ENCODE results near the gene PSTPIP2.
"Not testable (repeated sequence)": the region's sequence is repeated elsewhere in the genome, so short reads cannot be mapped to it uniquely, and the experiment has no call there.

Gene PSTPIP2

GRCh38 chr18:46068763-46069162, 3.3 kb downstream of the PSTPIP2 start:
- no peak for DNase-seq

- DNase-seq = no peak
These were observed 4.5 kb downstream of the PSTPIP2 start for GRCh38 chr18:46067438-46068007.

- DNase-seq = no peak
These were observed 9.3 kb downstream of the PSTPIP2 start for GRCh38 chr18:46062781-46063180.

- DNase-seq = no peak
These were observed 10.3 kb downstream of the PSTPIP2 start for GRCh38 chr18:46061796-46062195.

- no peak for DNase-seq
These were observed 10.7 kb downstream of the PSTPIP2 start for GRCh38 chr18:46061387-46061786.

- DNase-seq = no peak
These were observed 11.7 kb downstream of the PSTPIP2 start for GRCh38 chr18:46060359-46060841.

GRCh38 chr18:46055838-46056230, 16.2 kb downstream of the PSTPIP2 start:
- DNase-seq = no peak

GRCh38 chr18:46054956-46055837, 16.9 kb downstream of the PSTPIP2 start:
- no peak for DNase-seq

GRCh38 chr18:46053368-46054095, 18.5 kb downstream of the PSTPIP2 start:
- DNase-seq = no peak

- no peak for DNase-seq
These were observed 20.2 kb downstream of the PSTPIP2 start for GRCh38 chr18:46051731-46052461.

GRCh38 chr18:46050268-46050667, 21.8 kb downstream of the PSTPIP2 start:
- DNase-seq = no peak

GRCh38 chr18:46048641-46049040, 23.4 kb downstream of the PSTPIP2 start:
- DNase-seq = no peak

GRCh38 chr18:46047369-46047768, 24.7 kb downstream of the PSTPIP2 start:
- not testable (repeated sequence) for DNase-seq

GRCh38 chr18:46046688-46047087, 25.4 kb downstream of the PSTPIP2 start:
- no peak for DNase-seq

- DNase-seq = no peak
These were observed 25.9 kb downstream of the PSTPIP2 start for GRCh38 chr18:46046126-46046525.

- DNase-seq = no peak
These were observed 29.4 kb downstream of the PSTPIP2 start for GRCh38 chr18:46042571-46043123.

- DNase-seq = no peak
These were observed 31.3 kb downstream of the PSTPIP2 start for GRCh38 chr18:46040747-46041104.

- no peak for DNase-seq
These were observed 31.9 kb downstream of the PSTPIP2 start for GRCh38 chr18:46040033-46040746.

- DNase-seq = no peak
These were observed 34.4 kb downstream of the PSTPIP2 start for GRCh38 chr18:46037512-46038305.

GRCh38 chr18:46035696-46036680, 36.1 kb downstream of the PSTPIP2 start:
- DNase-seq = no peak

Measured in activated CD8-positive, alpha-beta memory T cell treated with anti-CD3 and anti-CD28 coated beads, Interleukin-2, amount 50 U/mL, for 48 hours (primary cell).